ENCODE results near the gene MNS1.
A peak's percentile ranks its signal among the peaks of the same experiment; 100 is the strongest.
"Not testable (repeated sequence)": the region's sequence is repeated elsewhere in the genome, so short reads cannot be mapped to it uniquely, and the experiment has no call there.

The MNS1 gene

GRCh38 chr15:56464893-56465520 is at the start of gene MNS1:
TSS of gene MNS1 (minus strand) at chr15:56465137. CDS start at chr15:56464972, 165 bp downstream.
- peak; percentile 6 to 20 for DNase-seq

- no peak for DNase-seq
Observed at GRCh38 chr15:56496635-56497034, 31.7 kb upstream of the MNS1 start.

- no peak for DNase-seq
Observed at GRCh38 chr15:56495533-56495932, 30.6 kb upstream of the MNS1 start.

GRCh38 chr15:56495053-56495452 is 30.1 kb upstream of the MNS1 start:
- DNase-seq: no peak

- DNase-seq: no peak
Observed at GRCh38 chr15:56492791-56493555, 28.0 kb upstream of the MNS1 start.

GRCh38 chr15:56492236-56492635 is 27.3 kb upstream of the MNS1 start:
- no peak for DNase-seq

- peak; percentile 25 to 32 for DNase-seq
Observed at GRCh38 chr15:56491110-56491722, 26.3 kb upstream of the MNS1 start.

- no peak for DNase-seq
Observed at GRCh38 chr15:56490461-56490860, 25.5 kb upstream of the MNS1 start.

GRCh38 chr15:56486206-56486605 is 21.3 kb upstream of the MNS1 start:
- DNase-seq: not testable (repeated sequence)

- not testable (repeated sequence) for DNase-seq
Observed at GRCh38 chr15:56485426-56485825, 20.5 kb upstream of the MNS1 start.

GRCh38 chr15:56484287-56484686 is 19.4 kb upstream of the MNS1 start:
- DNase-seq: no peak

- DNase-seq: no peak
Observed at GRCh38 chr15:56475351-56475750, 10.4 kb upstream of the MNS1 start.

GRCh38 chr15:56473017-56473416 is 8.1 kb upstream of the MNS1 start:
- no peak for DNase-seq

GRCh38 chr15:56472278-56472677 is 7.3 kb upstream of the MNS1 start:
- no peak for DNase-seq

GRCh38 chr15:56471440-56472069 is 6.6 kb upstream of the MNS1 start:
- DNase-seq: no peak

- DNase-seq: no peak
Observed at GRCh38 chr15:56469483-56469882, 4.5 kb upstream of the MNS1 start.

GRCh38 chr15:56468401-56468800 is 3.5 kb upstream of the MNS1 start:
- no peak for DNase-seq

- DNase-seq: no peak
Observed at GRCh38 chr15:56467616-56468015, 2.7 kb upstream of the MNS1 start.

- DNase-seq: no peak
Observed at GRCh38 chr15:56460947-56461346, 4.0 kb downstream of the MNS1 start.

- DNase-seq: no peak
Observed at GRCh38 chr15:56460071-56460470, 4.9 kb downstream of the MNS1 start.

GRCh38 chr15:56459096-56459495 is 5.8 kb downstream of the MNS1 start:
- no peak for DNase-seq

GRCh38 chr15:56456229-56456628 is 8.7 kb downstream of the MNS1 start:
- DNase-seq: no peak

GRCh38 chr15:56454836-56455235 is 10.1 kb downstream of the MNS1 start:
- no peak for DNase-seq

- no peak for DNase-seq
Observed at GRCh38 chr15:56445746-56446145, 19.2 kb downstream of the MNS1 start.

Measured in activated CD4-positive, alpha-beta T cell treated with anti-CD3 and anti-CD28 coated beads, Interleukin-2, amount 50 U/mL, for 4 hours (primary cell).